GM19438 (cell line): ENCODE measurements around the gene PRDM1.

Experiments used
- ATAC-seq: cut with Tn5 transposase; IDR thresholded peaks from one replicate; pipeline ENCODE4 v1.9.1; 2021; ENCODE audit warnings: low read depth; ENCODE audit not compliant: unreplicated experiment

PRDM1 gene

GRCh38 chr6:106158816-106159215, 72.7 kb downstream of the PRDM1 start:
- no peak for ATAC-seq
